ENCODE results near the gene CALML3.

DNA sequence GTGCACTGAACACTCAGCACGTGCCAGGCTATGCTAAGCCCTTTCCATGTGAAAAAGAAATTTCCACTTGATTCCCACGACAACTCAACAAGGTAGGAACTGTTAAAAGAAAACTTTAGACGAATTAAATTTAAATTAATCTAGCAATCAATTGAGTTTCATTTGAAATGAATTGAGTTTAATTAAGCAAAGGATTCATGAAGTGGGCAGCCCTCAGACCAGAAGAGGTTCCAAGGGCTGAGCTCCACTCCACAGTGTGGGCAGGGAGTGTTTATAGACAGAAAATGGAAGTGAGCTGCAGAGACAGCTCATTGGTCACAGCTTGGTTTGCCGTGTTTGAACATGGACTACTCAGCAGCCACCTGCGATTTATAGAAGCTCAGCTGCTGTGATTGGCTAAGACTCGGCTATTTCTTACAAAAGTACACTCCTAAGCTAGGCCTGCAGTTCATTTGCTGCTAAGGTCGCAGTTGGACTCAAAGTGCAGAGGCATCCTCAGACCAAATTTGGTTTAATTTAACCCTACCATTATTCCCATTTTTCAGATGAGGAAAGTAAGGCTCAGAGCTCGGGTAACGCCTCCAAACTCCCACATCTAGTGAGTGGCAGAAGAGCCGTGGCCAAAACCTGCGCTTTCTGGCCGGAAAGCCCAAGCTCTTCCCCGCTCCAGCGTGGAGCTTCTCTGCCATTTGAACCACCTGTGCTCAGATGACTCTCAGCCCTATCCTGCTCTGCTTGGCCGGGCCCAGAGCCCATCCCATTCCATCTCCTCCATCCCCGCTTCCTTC is 24.9 kb downstream of the CALML3 start:
- TF ChIP-seq, protein P1, sequence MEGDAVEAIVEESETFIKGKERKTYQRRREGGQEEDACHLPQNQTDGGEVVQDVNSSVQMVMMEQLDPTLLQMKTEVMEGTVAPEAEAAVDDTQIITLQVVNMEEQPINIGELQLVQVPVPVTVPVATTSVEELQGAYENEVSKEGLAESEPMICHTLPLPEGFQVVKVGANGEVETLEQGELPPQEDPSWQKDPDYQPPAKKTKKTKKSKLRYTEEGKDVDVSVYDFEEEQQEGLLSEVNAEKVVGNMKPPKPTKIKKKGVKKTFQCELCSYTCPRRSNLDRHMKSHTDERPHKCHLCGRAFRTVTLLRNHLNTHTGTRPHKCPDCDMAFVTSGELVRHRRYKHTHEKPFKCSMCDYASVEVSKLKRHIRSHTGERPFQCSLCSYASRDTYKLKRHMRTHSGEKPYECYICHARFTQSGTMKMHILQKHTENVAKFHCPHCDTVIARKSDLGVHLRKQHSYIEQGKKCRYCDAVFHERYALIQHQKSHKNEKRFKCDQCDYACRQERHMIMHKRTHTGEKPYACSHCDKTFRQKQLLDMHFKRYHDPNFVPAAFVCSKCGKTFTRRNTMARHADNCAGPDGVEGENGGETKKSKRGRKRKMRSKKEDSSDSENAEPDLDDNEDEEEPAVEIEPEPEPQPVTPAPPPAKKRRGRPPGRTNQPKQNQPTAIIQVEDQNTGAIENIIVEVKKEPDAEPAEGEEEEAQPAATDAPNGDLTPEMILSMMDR (IDR thresholded peaks at IDR 0.05) = no peak
- no peak for TF ChIP-seq POLR2A (IDR thresholded peaks at IDR 0.05)

All from uterus (tissue), 2 donors.